Astrocyte of the spinal cord (primary cell): Measurements from ENCODE around the gene ACTR1B.
A peak's percentile ranks its signal among the peaks of the same experiment; 100 is the strongest.

Experiments
- DNase-seq: peaks from one replicate; pipeline ENCODE4 v3.0.0; 2011; ENCODE audit warnings: low read depth, low spot score
- H3K4me3 ChIP-seq: 2 replicates; pipeline ENCODE4 v1.5.1; 2011; ENCODE audit warnings: low read depth, mild to moderate bottlenecking, low read length, moderate library complexity
- in situ Hi-C: cut with HindIII; loops from 2 replicates; pipeline ENCODE4 v1.10.0; 2017; ENCODE audit warnings: low sequenced_read_pairs
- TF ChIP-seq, protein P1 (sequence below): IDR thresholded peaks from 2 replicates; pipeline ENCODE4 v1.5.1; 2012; ENCODE audit warnings: low read depth, mild to moderate bottlenecking, low read length, inconsistent platforms

The ACTR1B gene

DNA sequence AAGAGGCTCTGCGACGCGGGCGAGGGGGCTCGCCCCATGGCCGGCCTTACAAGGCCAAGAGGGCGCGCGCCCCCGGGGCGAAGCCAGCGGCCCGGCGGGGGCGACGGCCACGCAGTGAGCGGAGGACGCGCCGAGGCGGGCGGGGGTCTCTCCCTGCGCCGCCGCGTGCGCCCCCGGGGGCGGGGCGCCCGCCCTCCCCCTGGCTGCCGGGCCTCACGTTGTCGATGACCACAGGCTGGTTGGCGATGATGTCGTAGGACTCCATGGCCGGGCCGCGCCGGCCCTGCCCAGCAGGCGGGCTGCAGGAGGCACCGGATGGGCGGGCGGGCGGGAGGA, 250 bp downstream of the ACTR1B start:
- peak overlapping the region; percentile 76 for H3K4me3 ChIP-seq
- TF ChIP-seq, protein P1, sequence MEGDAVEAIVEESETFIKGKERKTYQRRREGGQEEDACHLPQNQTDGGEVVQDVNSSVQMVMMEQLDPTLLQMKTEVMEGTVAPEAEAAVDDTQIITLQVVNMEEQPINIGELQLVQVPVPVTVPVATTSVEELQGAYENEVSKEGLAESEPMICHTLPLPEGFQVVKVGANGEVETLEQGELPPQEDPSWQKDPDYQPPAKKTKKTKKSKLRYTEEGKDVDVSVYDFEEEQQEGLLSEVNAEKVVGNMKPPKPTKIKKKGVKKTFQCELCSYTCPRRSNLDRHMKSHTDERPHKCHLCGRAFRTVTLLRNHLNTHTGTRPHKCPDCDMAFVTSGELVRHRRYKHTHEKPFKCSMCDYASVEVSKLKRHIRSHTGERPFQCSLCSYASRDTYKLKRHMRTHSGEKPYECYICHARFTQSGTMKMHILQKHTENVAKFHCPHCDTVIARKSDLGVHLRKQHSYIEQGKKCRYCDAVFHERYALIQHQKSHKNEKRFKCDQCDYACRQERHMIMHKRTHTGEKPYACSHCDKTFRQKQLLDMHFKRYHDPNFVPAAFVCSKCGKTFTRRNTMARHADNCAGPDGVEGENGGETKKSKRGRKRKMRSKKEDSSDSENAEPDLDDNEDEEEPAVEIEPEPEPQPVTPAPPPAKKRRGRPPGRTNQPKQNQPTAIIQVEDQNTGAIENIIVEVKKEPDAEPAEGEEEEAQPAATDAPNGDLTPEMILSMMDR: no peak
- DNase-seq: no peak
- in situ Hi-C loops: no loop called here

DNA sequence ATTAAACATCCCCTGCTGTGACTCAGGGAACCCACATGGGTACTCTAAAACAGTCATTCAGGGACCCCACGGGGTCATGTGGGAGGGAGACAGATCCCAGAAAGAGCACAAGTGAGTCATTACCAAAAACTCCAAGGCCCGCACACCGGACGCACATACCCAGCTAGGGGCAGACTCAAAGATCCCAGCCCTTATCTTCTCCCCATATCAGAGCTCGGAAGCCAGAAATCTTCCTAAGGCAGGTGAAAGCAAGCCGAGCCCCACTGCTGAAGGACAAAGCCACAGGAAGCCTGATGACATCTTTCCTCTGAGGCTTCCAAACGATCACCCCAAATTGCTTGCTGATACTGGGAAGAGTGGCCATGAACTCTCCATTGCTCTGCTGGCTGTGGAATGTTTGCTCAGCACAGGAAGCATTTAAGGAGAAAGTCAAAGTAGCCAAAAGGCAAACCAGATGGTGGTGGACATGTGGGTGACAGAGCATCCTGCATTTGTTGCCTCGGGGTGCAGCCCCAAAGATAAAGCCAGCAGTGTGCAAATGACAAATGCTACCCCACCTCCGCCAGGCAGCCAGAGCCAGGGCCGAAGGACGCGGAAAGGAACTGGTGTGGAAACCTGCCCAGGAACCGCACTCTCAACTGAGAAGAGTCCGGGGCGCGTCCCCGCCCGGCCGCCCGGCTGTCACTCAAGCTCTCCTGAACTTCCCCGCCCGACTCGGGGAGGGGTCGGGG, 784 bp downstream of the ACTR1B start:
- DNase-seq: peak; percentile 78
- peak overlapping the region; percentile 76 for H3K4me3 ChIP-seq
- in situ Hi-C loops: no loop called here
- TF ChIP-seq, protein P1: no peak

DNA sequence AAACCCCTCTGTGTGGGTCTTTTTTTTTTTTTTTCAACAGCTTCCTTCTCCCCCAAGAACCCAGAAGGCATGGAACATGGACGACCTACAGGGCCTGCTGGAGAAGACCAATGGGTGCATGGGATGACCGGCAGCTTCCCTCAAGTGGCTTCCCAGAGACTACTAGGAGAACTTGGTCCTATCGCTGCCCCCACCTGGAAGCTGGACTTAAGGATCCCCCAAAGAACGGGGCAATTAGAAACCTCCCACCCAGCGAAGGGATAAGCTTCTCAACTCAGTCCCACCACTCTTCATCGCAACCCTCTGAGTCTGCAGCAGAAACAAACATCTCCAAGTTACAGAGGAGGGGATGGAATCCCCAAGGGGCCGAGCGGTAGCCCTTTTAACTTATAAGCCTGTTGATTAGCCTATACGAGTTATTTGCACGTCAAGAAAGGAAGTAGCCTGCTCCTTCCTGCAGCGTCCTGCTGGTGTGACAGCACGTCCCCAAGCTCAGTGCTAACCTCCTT, 1.4 kb downstream of the ACTR1B start:
- peak overlapping the region; percentile 76 for H3K4me3 ChIP-seq
- no peak for DNase-seq
- TF ChIP-seq, protein P1: no peak
- in situ Hi-C loops: no loop called here

GRCh38 chr2:97661927-97662326, 1.9 kb downstream of the ACTR1B start:
- no peak overlapping the region for H3K4me3 ChIP-seq
- in situ Hi-C loops: no loop called here
- no peak for DNase-seq
- TF ChIP-seq, protein P1: no peak

- in situ Hi-C loops: no loop called here
- TF ChIP-seq, protein P1: no peak
- DNase-seq: peak; percentile 12
- H3K4me3 ChIP-seq: no peak overlapping the region
Observed at GRCh38 chr2:97660775-97661389, 3.0 kb downstream of the ACTR1B start.

DNA sequence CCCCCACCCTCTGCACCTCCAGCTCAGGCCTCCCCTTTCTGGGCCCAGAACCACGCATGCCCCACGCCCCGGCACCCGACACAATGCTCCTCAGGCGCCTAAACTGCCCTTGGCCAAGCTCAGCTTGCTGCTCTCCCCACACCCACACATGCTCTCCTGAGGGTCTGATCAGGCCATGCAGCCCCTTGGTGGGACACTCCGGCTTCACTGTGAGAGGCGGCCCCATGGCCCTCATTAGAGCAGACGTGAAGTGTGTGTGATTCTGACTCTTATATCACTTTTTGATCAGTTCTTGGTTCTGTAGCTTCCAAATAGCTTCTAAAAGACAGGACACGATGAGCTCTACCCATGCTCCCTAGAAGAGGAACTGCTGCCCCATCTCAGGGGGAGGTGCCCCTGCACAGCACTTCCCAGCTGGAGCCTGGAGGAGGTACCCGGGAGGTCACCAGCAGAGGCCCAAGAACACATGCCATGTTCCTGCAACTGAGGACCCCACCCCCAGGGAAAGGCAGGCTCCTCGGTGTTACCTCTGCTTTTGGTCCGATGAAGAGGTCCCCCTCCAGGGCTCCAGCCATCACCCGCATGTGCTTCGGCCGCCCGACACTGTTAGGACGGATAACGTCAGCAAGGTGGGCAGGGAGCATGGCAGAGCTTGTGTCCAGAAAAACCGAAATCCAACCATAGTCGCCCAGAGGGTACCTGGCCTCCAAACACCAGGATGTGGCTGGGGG, 3.6 kb downstream of the ACTR1B start:
- no peak for DNase-seq
- TF ChIP-seq, protein P1: no peak
- H3K4me3 ChIP-seq: no peak overlapping the region
- in situ Hi-C loops: no loop called here
